Uterus (tissue), 4 donors: Measurements from ENCODE around the gene ELMO2. TPM values are rescaled to one million over a fixed set of nuclear protein-coding genes. Genes with fewer than 3 reads are reported as not detected.

ENCODE experiments used
- DNase-seq, 2 donors: peaks; one replicate each; pipeline ENCODE4 v3.0.0-alpha.2; 2019 to 2020
- H3K27ac ChIP-seq, 2 donors: fragments of 200-600 bp; sonication (generic); 1 replicate in 1 of 2; 2 replicates in 1 of 2; pipeline ENCODE4 v1.5.1; 2016 to 2018
- H3K27me3 ChIP-seq, 2 donors: fragments of 200-600 bp; sonication (generic); one replicate each; pipeline ENCODE4 v1.5.1; 2018 to 2019; ENCODE audit warnings: control low read depth in 1 of 2
- H3K36me3 ChIP-seq, 2 donors: fragments of 200-600 bp; sonication (generic); one replicate each; pipeline ENCODE4 v1.5.1; 2019; ENCODE audit warnings: control low read depth in 1 of 2
- H3K4me1 ChIP-seq, 2 donors: fragments of 200-600 bp; sonication (generic); one replicate each; pipeline ENCODE4 v1.5.1; 2018 to 2019; ENCODE audit warnings: control low read depth in 1 of 2
- H3K4me3 ChIP-seq, 2 donors: fragments of 200-600 bp; sonication (generic); 1 replicate in 1 of 2; 2 replicates in 1 of 2; pipeline ENCODE4 v1.5.1; 2018 to 2019; ENCODE audit warnings: mild to moderate bottlenecking in 1 of 2
- H3K9me3 ChIP-seq, 2 donors: fragments of 200-600 bp; sonication (generic); one replicate each; pipeline ENCODE4 v1.5.1; 2019; ENCODE audit warnings: control low read depth in 1 of 2
- CTCF ChIP-seq, 4 experiments: fragments of 200-600 bp in 2 of 4; fragments of 450-650 bp in 2 of 4; sonication (generic) in 2 of 4; IDR thresholded peaks; one replicate each; pipeline ENCODE4 v1.5.1; 2016 to 2019; ENCODE audit warnings: antibody characterized with exemption in 4 of 4, mild to moderate bottlenecking in 2 of 4, moderate library complexity in 1 of 4
- POLR2A ChIP-seq, 2 donors: fragments of 450-650 bp; IDR thresholded peaks; one replicate each; pipeline ENCODE4 v1.6.1; 2016; ENCODE audit warnings: antibody characterized with exemption in 2 of 2, mild to moderate bottlenecking in 1 of 2, moderate library complexity in 1 of 2
- intact Hi-C: fragments of 100-400 bp; cut with DNase I; formaldehyde crosslinking; loops from one replicate; pipeline ENCODE4 v1.15.1; 2023; ENCODE audit warnings: low total_unique reads
- total RNA-seq, 4 donors: library from RNA; depleted of rRNA in 3 of 4; stranded (reverse); fragments of >200 nt in 3 of 4; gene quantifications; one replicate each; pipeline versions ENCODE4 v1.1.0 to v1.2.4, GENCODE V29; 2014 to 2023
- donor health status: DM: yes; HTN: yes; CAD: no.

Gene ELMO2
- total RNA-seq, 4 donors from 2014 or later, result 18.5 to 112 (median 57.2) TPM

- H3K4me3 ChIP-seq, result no peak overlapping the region
- no peak overlapping the region for H3K27ac ChIP-seq
- H3K4me1 ChIP-seq, result no peaks in the 10 kb centered on the region
- intact Hi-C loops, result no loop called here
- no peaks in the 10 kb centered on the region for H3K9me3 ChIP-seq
- TF ChIP-seq POLR2A (IDR thresholded peaks at IDR 0.05) (no peak), CTCF (IDR thresholded peaks at IDR 0.05) (no peak)
- no peak for DNase-seq
- no peaks in the 10 kb centered on the region for H3K36me3 ChIP-seq
- H3K27me3 ChIP-seq, result no peaks in the 10 kb centered on the region
Measured at GRCh38 chr20:46438156-46438750, 31.8 kb upstream of the ELMO2 start.

- H3K9me3 ChIP-seq, result no peaks in the 10 kb centered on the region
- H3K4me3 ChIP-seq, result no peak overlapping the region
- TF ChIP-seq CTCF (IDR thresholded peaks at IDR 0.05), result no peak
- no peak for TF ChIP-seq POLR2A (IDR thresholded peaks at IDR 0.05)
- no peak for DNase-seq
- no peaks in the 10 kb centered on the region for H3K36me3 ChIP-seq
- no peaks in the 10 kb centered on the region for H3K4me1 ChIP-seq
- H3K27me3 ChIP-seq, result no peaks in the 10 kb centered on the region
- intact Hi-C loops, result no loop called here
- no peak overlapping the region for H3K27ac ChIP-seq
Measured at GRCh38 chr20:46435146-46435545, 28.7 kb upstream of the ELMO2 start.

- Histone ChIP-seq H3K27me3 (no peaks in the 10 kb centered on the region), H3K27ac (no peak overlapping the region), H3K36me3 (no peaks in the 10 kb centered on the region), H3K4me3 (no peak overlapping the region), H3K9me3 (no peaks in the 10 kb centered on the region), H3K4me1 (no peaks in the 10 kb centered on the region)
- DNase-seq, result no peak
- TF ChIP-seq POLR2A (IDR thresholded peaks at IDR 0.05) (no peak), CTCF (IDR thresholded peaks at IDR 0.05) (no peak)
- intact Hi-C loops, result no loop called here
Measured at GRCh38 chr20:46434597-46434996, 28.2 kb upstream of the ELMO2 start.

- Histone ChIP-seq H3K4me1 (no peaks in the 10 kb centered on the region), H3K4me3 (no peak overlapping the region), H3K36me3 (no peaks in the 10 kb centered on the region), H3K27ac (no peak overlapping the region), H3K27me3 (no peaks in the 10 kb centered on the region), H3K9me3 (no peaks in the 10 kb centered on the region)
- intact Hi-C loops, result no loop called here
- DNase-seq, result no peak
- no peak for TF ChIP-seq POLR2A (IDR thresholded peaks at IDR 0.05)
- TF ChIP-seq CTCF (IDR thresholded peaks at IDR 0.05), result no peak
Measured at GRCh38 chr20:46433051-46433450, 26.6 kb upstream of the ELMO2 start.

GRCh38 chr20:46430921-46431712 lies 24.7 kb upstream of the ELMO2 start:
- Histone ChIP-seq H3K36me3 (no peaks in the 10 kb centered on the region), H3K9me3 (no peaks in the 10 kb centered on the region), H3K27ac (no peak overlapping the region), H3K27me3 (peaks cover 0 to 3% of the 10 kb centered on the region in 2 donors), H3K4me3 (no peak overlapping the region), H3K4me1 (no peaks in the 10 kb centered on the region)
- intact Hi-C loops, result no loop called here
- no peak for DNase-seq
- TF ChIP-seq POLR2A (IDR thresholded peaks at IDR 0.05) (no peak), CTCF (IDR thresholded peaks at IDR 0.05) (no peak)
